ENCODE results near the gene TMEM178A.

DNA sequence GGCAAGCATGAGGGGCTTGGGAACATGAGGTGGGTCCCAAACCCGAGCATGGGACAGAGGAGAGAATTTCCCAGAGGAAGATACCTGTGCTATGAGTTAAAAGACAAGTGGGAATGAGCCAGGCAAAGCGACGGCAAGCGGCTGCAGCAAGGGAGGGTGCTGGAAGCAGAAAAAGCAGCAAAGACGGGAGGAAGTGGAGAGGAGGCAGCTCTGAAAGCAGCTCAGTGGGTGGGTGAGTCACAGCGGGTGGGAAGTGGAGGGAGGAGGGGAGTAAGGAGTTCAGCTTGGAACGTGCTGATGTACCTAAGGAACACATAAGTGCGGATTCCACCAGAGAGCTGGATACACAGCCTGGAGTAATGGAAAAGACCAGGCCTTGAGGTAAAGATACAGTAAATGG is 71.9 kb downstream of the TMEM178A start:
- TF ChIP-seq, protein P1, sequence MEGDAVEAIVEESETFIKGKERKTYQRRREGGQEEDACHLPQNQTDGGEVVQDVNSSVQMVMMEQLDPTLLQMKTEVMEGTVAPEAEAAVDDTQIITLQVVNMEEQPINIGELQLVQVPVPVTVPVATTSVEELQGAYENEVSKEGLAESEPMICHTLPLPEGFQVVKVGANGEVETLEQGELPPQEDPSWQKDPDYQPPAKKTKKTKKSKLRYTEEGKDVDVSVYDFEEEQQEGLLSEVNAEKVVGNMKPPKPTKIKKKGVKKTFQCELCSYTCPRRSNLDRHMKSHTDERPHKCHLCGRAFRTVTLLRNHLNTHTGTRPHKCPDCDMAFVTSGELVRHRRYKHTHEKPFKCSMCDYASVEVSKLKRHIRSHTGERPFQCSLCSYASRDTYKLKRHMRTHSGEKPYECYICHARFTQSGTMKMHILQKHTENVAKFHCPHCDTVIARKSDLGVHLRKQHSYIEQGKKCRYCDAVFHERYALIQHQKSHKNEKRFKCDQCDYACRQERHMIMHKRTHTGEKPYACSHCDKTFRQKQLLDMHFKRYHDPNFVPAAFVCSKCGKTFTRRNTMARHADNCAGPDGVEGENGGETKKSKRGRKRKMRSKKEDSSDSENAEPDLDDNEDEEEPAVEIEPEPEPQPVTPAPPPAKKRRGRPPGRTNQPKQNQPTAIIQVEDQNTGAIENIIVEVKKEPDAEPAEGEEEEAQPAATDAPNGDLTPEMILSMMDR (IDR thresholded peaks at IDR 0.05 in 8 of 11, conservative IDR thresholded peaks at IDR 0.05 in 3 of 11) = no peak
- TF ChIP-seq POLR2A (IDR thresholded peaks at IDR 0.05) (no peak), POLR2AphosphoS5 (IDR thresholded peaks at IDR 0.05) (no peak)
